ENCODE measurements around the gene MDK.
A peak's percentile ranks its signal among the peaks of the same experiment; 100 is the strongest.

The MDK gene

GRCh38 chr11:46402957-46403902 lies 21.8 kb downstream of the MDK start:
- no peak for TF ChIP-seq CTCF (conservative IDR thresholded peaks at IDR 0.05)
- no peak overlapping the region for H3K27ac ChIP-seq

- no peak for TF ChIP-seq CTCF (conservative IDR thresholded peaks at IDR 0.05)
- H3K27ac ChIP-seq: no peak overlapping the region
Observed at GRCh38 chr11:46404476-46405017, 23.1 kb downstream of the MDK start.

- TF ChIP-seq CTCF (conservative IDR thresholded peaks at IDR 0.05): no peak
Observed at GRCh38 chr11:46407635-46408034, 26.2 kb downstream of the MDK start.

GRCh38 chr11:46408407-46408986 lies 27.0 kb downstream of the MDK start:
- no peak overlapping the region for H3K27ac ChIP-seq
- TF ChIP-seq CTCF (conservative IDR thresholded peaks at IDR 0.05): no peak

More at GRCh38 chr11:46407635-46408034, 26.2 kb downstream of the MDK start:
- H3K27ac ChIP-seq: no peak overlapping the region

- peak; percentile 56 for TF ChIP-seq CTCF (conservative IDR thresholded peaks at IDR 0.05)
- H3K27ac ChIP-seq: no peak overlapping the region
Observed at GRCh38 chr11:46410021-46410420, 28.6 kb downstream of the MDK start.

- H3K27ac ChIP-seq: no peak overlapping the region
- no peak for TF ChIP-seq CTCF (conservative IDR thresholded peaks at IDR 0.05)
Observed at GRCh38 chr11:46413760-46414465, 32.4 kb downstream of the MDK start.

GRCh38 chr11:46414466-46414796 lies 33.0 kb downstream of the MDK start:
- TF ChIP-seq CTCF (conservative IDR thresholded peaks at IDR 0.05): no peak
- H3K27ac ChIP-seq: no peak overlapping the region

Measured in VCaP (cell line).